GM21360 (cell line): ENCODE results near the gene DNAI2.

Experiments
- ATAC-seq: cut with Tn5 transposase; IDR thresholded peaks from one replicate; pipeline ENCODE4 v1.9.1; 2021; ENCODE audit warnings: mild to moderate bottlenecking, moderate library complexity; ENCODE audit not compliant: unreplicated experiment

DNAI2 gene

GRCh38 chr17:74274060-74274708 lies at the start of gene DNAI2:
DNAI2 (plus strand) TSS chr17:74274234; CDS start chr17:74281818, 7,584 bp downstream.
- ATAC-seq, result no peak

- ATAC-seq, result no peak
Measured at GRCh38 chr17:74224959-74225725, 48.9 kb upstream of the DNAI2 start.

GRCh38 chr17:74226252-74226651 lies 47.8 kb upstream of the DNAI2 start:
- ATAC-seq, result no peak

- no peak for ATAC-seq
Measured at GRCh38 chr17:74227271-74228080, 46.6 kb upstream of the DNAI2 start.

GRCh38 chr17:74228306-74228978 lies 45.6 kb upstream of the DNAI2 start:
- ATAC-seq, result no peak

GRCh38 chr17:74230896-74231295 lies 43.1 kb upstream of the DNAI2 start:
- ATAC-seq, result no peak

- no peak for ATAC-seq
Measured at GRCh38 chr17:74231928-74232907, 41.8 kb upstream of the DNAI2 start.

- no peak for ATAC-seq
Measured at GRCh38 chr17:74233937-74234336, 40.1 kb upstream of the DNAI2 start.

GRCh38 chr17:74234486-74234885 lies 39.5 kb upstream of the DNAI2 start:
- ATAC-seq, result no peak

- no peak for ATAC-seq
Measured at GRCh38 chr17:74235040-74235581, 38.9 kb upstream of the DNAI2 start.

GRCh38 chr17:74235911-74236371 lies 38.1 kb upstream of the DNAI2 start:
- ATAC-seq, result no peak

- no peak for ATAC-seq
Measured at GRCh38 chr17:74237321-74237720, 36.7 kb upstream of the DNAI2 start.

- no peak for ATAC-seq
Measured at GRCh38 chr17:74239172-74239571, 34.9 kb upstream of the DNAI2 start.

- no peak for ATAC-seq
Measured at GRCh38 chr17:74240618-74241205, 33.3 kb upstream of the DNAI2 start.

- ATAC-seq, result no peak
Measured at GRCh38 chr17:74241431-74241830, 32.6 kb upstream of the DNAI2 start.

- no peak for ATAC-seq
Measured at GRCh38 chr17:74241847-74242246, 32.2 kb upstream of the DNAI2 start.

- ATAC-seq, result no peak
Measured at GRCh38 chr17:74243013-74243755, 30.9 kb upstream of the DNAI2 start.

- no peak for ATAC-seq
Measured at GRCh38 chr17:74244128-74244527, 29.9 kb upstream of the DNAI2 start.
